WTC11 (cell line): ENCODE measurements around the gene JAZF1. TPM values are rescaled to one million over a fixed set of nuclear protein-coding genes. Genes with fewer than 3 reads are reported as not detected.

Source experiments
- ATAC-seq: fragments of 200-7000 bp; cut with Tn5 transposase; 2 replicates; pipeline ENCODE4 v1.10.0; 2021; ENCODE audit warnings: mild to moderate bottlenecking, moderate library complexity
- CTCF ChIA-PET: fragments of 300-600 bp; sonication (Branson Sonifier 250); formaldehyde crosslinking; loops from one replicate; lab custom pipeline; 2021; ENCODE audit warnings: antibody characterized with exemption; lab: Charles Lee
- POLR2A ChIA-PET: fragments of 350-600 bp; sonication (Branson Sonifier 250); formaldehyde crosslinking; loops from one replicate; lab custom pipeline; 2021; ENCODE audit warnings: antibody characterized with exemption; lab: Charles Lee
- DNase-seq: peaks from one replicate; pipeline ENCODE4 v3.0.0; 2021; ENCODE audit warnings: low spot score
- H3K27ac Mint-ChIP-seq: 2 replicates; pipeline ENCODE4 v1.8.0; 2021; ENCODE audit warnings: mixed read lengths
- H3K27me3 Mint-ChIP-seq: 2 replicates; pipeline ENCODE4 v1.8.0; 2021; ENCODE audit warnings: low read depth, mild to moderate bottlenecking, moderate library complexity, mixed read lengths
- H3K36me3 Mint-ChIP-seq: 2 replicates; pipeline ENCODE4 v1.8.0; 2021; ENCODE audit warnings: mixed read lengths
- H3K4me1 Mint-ChIP-seq: 2 replicates; pipeline ENCODE4 v1.8.0; 2022; ENCODE audit warnings: mixed read lengths
- H3K4me3 Mint-ChIP-seq: 2 replicates; pipeline ENCODE4 v1.8.0; 2021; ENCODE audit warnings: mild to moderate bottlenecking, moderate library complexity, mixed read lengths
- H3K9me3 Mint-ChIP-seq: 2 replicates; pipeline ENCODE4 v1.8.0; 2021; ENCODE audit warnings: mixed read lengths
- ATF1 ChIP-seq: sonication (generic); formaldehyde crosslinking; IDR thresholded peaks from 2 replicates; pipeline ENCODE4 v1.8.1; 2023; ENCODE audit warnings: mild to moderate bottlenecking, moderate library complexity, missing genetic modification reagents
- GABPB1 ChIP-seq: sonication (generic); formaldehyde crosslinking; IDR thresholded peaks from 2 replicates; pipeline ENCODE4 v1.8.1; 2023; ENCODE audit warnings: mild to moderate bottlenecking, missing genetic modification reagents
- PRRX2 ChIP-seq: fragments of 250-450 bp; sonication (Bioruptor Pico); IDR thresholded peaks from 2 replicates; pipeline ENCODE4 v1.8.0; 2021; ENCODE audit warnings: mild to moderate bottlenecking
- TEAD1 ChIP-seq: sonication (generic); formaldehyde crosslinking; IDR thresholded peaks from 2 replicates; pipeline ENCODE4 v1.8.0; 2022; ENCODE audit warnings: mild to moderate bottlenecking, missing genetic modification reagents
- ZNF138 ChIP-seq: sonication (generic); formaldehyde crosslinking; conservative IDR thresholded peaks from 2 replicates; pipeline ENCODE4 v1.8.1; 2022; ENCODE audit warnings: mild to moderate bottlenecking, moderate library complexity, missing genetic modification reagents
- total RNA-seq: library from RNA; stranded (reverse); gene quantifications from 3 replicates; pipeline ENCODE4 v1.2.3, GENCODE V29; 2021
- TF ChIP-seq, protein P1 (sequence below): sonication (generic); formaldehyde crosslinking; conservative IDR thresholded peaks from 2 replicates; pipeline ENCODE4 v1.8.1; 2022; ENCODE audit warnings: mild to moderate bottlenecking, missing genetic modification reagents
- TF ChIP-seq, protein P2 (sequence below): fragments of 250-450 bp; sonication (Bioruptor Pico); IDR thresholded peaks from 2 replicates; pipeline ENCODE4 v1.9.0; 2021; ENCODE audit warnings: mild to moderate bottlenecking
- TF ChIP-seq, protein P3 (sequence below): sonication (generic); formaldehyde crosslinking; IDR thresholded peaks from 2 replicates; pipeline ENCODE4 v1.8.1; 2023; ENCODE audit warnings: mild to moderate bottlenecking, missing genetic modification reagents
- TF ChIP-seq, protein P4 (sequence below): sonication (generic); formaldehyde crosslinking; IDR thresholded peaks from 2 replicates; pipeline ENCODE4 v1.8.0; 2022; ENCODE audit warnings: missing genetic modification reagents
- TF ChIP-seq, protein P5 (sequence below): sonication (generic); formaldehyde crosslinking; IDR thresholded peaks from 2 replicates; pipeline ENCODE4 v1.8.1; 2022; ENCODE audit warnings: low read depth, mild to moderate bottlenecking, moderate library complexity, missing genetic modification reagents, borderline replicate concordance
- TF ChIP-seq, protein P6 (sequence below): fragments of 250-450 bp; sonication (Bioruptor Pico); IDR thresholded peaks from 2 replicates; pipeline ENCODE4 v1.9.0; 2021; ENCODE audit warnings: moderate library complexity, mild to moderate bottlenecking, inconsistent platforms, borderline replicate concordance

Gene JAZF1
- total RNA-seq, 1 experiment from 2014 or later = 19.0 TPM

DNA sequence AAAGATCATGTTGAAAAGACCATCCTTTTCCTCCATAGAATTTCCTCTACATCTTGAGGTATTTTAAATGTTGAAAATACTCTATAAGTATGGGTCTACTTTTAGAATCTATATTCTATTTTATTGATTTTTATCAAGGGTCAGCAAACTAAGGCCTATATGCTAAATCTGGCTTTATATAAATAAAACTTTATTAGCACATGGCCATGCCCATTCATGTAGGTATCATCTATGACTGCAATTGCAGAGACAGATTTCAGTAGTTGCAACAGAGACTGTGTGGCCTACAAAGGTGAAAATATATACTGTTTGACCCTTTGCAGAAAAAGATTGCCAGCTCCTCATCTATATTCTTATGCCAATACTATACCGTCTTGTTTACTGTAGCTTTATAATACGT, 367.9 kb downstream of the JAZF1 start:
- ATAC-seq (no peak), DNase-seq (no peak)
- Mint-ChIP-seq H3K4me1 (no peaks in the 10 kb centered on the region), H3K36me3 (peaks cover 7% of the 10 kb centered on the region; the same call in 1 of the 2 replicates), H3K27me3 (no peaks in the 10 kb centered on the region), H3K27ac (no peak overlapping the region), H3K9me3 (no peaks in the 10 kb centered on the region), H3K4me3 (no peak overlapping the region)
- POLR2A ChIA-PET = no interaction called here
- CTCF ChIA-PET = interaction anchor here (0.6 kb wide), 1 partner anchor 573 kb away, joined by 3 read pairs; no protein-coding TSS in a partner anchor
- TF ChIP-seq, protein P1, sequence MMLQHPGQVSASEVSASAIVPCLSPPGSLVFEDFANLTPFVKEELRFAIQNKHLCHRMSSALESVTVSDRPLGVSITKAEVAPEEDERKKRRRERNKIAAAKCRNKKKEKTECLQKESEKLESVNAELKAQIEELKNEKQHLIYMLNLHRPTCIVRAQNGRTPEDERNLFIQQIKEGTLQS (CRISPR knock-in tag) = no peak
- TF ChIP-seq, protein P2, sequence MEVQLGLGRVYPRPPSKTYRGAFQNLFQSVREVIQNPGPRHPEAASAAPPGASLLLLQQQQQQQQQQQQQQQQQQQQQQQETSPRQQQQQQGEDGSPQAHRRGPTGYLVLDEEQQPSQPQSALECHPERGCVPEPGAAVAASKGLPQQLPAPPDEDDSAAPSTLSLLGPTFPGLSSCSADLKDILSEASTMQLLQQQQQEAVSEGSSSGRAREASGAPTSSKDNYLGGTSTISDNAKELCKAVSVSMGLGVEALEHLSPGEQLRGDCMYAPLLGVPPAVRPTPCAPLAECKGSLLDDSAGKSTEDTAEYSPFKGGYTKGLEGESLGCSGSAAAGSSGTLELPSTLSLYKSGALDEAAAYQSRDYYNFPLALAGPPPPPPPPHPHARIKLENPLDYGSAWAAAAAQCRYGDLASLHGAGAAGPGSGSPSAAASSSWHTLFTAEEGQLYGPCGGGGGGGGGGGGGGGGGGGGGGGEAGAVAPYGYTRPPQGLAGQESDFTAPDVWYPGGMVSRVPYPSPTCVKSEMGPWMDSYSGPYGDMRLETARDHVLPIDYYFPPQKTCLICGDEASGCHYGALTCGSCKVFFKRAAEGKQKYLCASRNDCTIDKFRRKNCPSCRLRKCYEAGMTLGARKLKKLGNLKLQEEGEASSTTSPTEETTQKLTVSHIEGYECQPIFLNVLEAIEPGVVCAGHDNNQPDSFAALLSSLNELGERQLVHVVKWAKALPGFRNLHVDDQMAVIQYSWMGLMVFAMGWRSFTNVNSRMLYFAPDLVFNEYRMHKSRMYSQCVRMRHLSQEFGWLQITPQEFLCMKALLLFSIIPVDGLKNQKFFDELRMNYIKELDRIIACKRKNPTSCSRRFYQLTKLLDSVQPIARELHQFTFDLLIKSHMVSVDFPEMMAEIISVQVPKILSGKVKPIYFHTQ (CRISPR knock-in tag) = no peak
- no peak for TF ChIP-seq TEAD1
- no peak for TF ChIP-seq ZNF138 (CRISPR knock-in tag)
- no peak for TF ChIP-seq PRRX2 (CRISPR knock-in tag)
- TF ChIP-seq ATF1 (CRISPR knock-in tag) = no peak
- TF ChIP-seq, protein P3, sequence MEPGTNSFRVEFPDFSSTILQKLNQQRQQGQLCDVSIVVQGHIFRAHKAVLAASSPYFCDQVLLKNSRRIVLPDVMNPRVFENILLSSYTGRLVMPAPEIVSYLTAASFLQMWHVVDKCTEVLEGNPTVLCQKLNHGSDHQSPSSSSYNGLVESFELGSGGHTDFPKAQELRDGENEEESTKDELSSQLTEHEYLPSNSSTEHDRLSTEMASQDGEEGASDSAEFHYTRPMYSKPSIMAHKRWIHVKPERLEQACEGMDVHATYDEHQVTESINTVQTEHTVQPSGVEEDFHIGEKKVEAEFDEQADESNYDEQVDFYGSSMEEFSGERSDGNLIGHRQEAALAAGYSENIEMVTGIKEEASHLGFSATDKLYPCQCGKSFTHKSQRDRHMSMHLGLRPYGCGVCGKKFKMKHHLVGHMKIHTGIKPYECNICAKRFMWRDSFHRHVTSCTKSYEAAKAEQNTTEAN (CRISPR knock-in tag) = no peak
- TF ChIP-seq, protein P4, sequence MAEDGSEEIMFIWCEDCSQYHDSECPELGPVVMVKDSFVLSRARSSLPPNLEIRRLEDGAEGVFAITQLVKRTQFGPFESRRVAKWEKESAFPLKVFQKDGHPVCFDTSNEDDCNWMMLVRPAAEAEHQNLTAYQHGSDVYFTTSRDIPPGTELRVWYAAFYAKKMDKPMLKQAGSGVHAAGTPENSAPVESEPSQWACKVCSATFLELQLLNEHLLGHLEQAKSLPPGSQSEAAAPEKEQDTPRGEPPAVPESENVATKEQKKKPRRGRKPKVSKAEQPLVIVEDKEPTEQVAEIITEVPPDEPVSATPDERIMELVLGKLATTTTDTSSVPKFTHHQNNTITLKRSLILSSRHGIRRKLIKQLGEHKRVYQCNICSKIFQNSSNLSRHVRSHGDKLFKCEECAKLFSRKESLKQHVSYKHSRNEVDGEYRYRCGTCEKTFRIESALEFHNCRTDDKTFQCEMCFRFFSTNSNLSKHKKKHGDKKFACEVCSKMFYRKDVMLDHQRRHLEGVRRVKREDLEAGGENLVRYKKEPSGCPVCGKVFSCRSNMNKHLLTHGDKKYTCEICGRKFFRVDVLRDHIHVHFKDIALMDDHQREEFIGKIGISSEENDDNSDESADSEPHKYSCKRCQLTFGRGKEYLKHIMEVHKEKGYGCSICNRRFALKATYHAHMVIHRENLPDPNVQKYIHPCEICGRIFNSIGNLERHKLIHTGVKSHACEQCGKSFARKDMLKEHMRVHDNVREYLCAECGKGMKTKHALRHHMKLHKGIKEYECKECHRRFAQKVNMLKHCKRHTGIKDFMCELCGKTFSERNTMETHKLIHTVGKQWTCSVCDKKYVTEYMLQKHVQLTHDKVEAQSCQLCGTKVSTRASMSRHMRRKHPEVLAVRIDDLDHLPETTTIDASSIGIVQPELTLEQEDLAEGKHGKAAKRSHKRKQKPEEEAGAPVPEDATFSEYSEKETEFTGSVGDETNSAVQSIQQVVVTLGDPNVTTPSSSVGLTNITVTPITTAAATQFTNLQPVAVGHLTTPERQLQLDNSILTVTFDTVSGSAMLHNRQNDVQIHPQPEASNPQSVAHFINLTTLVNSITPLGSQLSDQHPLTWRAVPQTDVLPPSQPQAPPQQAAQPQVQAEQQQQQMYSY (CRISPR knock-in tag) = no peak
- TF ChIP-seq, protein P5, sequence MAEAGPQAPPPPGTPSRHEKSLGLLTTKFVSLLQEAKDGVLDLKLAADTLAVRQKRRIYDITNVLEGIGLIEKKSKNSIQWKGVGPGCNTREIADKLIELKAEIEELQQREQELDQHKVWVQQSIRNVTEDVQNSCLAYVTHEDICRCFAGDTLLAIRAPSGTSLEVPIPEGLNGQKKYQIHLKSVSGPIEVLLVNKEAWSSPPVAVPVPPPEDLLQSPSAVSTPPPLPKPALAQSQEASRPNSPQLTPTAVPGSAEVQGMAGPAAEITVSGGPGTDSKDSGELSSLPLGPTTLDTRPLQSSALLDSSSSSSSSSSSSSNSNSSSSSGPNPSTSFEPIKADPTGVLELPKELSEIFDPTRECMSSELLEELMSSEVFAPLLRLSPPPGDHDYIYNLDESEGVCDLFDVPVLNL = no peak

DNA sequence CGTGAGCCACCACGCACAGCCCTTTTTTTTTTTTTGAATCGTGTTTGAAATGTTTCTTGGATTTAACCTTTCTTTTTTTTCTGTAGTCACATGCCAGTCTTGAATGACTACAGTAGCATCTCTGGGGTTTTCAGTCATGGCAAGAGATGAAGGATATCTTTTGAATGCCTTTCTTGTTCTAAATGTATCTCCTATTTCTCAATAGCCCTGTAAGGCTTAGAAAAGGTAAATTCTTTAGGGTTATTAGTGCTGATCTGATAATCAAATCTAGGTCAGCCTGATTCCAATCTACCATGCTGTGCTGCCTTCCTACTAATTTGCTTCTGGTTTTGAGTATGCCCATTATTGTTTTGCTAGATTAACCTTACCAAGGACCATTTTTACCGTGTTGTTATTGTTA, 370.4 kb downstream of the JAZF1 start:
- ChIA-PET CTCF (interaction anchor here (0.6 kb wide), 1 partner anchor 287 kb away, joined by 7 read pairs; no protein-coding TSS in a partner anchor), POLR2A (no interaction called here)
- DNase-seq (no peak), ATAC-seq (no peak)
- no peak overlapping the region for H3K27ac Mint-ChIP-seq
- peaks cover 7% of the 10 kb centered on the region; the same call in 1 of the 2 replicates for H3K36me3 Mint-ChIP-seq
- H3K4me3 Mint-ChIP-seq = no peak overlapping the region
- H3K9me3 Mint-ChIP-seq = no peaks in the 10 kb centered on the region
- TF ChIP-seq, protein P6, sequence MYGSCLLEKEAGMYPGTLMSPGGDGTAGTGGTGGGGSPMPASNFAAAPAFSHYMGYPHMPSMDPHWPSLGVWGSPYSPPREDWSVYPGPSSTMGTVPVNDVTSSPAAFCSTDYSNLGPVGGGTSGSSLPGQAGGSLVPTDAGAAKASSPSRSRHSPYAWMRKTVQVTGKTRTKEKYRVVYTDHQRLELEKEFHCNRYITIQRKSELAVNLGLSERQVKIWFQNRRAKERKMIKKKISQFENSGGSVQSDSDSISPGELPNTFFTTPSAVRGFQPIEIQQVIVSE = no peak
- TF ChIP-seq GABPB1 (CRISPR knock-in tag) (no peak), PRRX2 (CRISPR knock-in tag) (no peak)
- TF ChIP-seq, protein P3 (CRISPR knock-in tag) = no peak
- TF ChIP-seq, protein P2 (CRISPR knock-in tag) = no peak
- no peaks in the 10 kb centered on the region for H3K27me3 Mint-ChIP-seq
- no peaks in the 10 kb centered on the region for H3K4me1 Mint-ChIP-seq
